Trophoblast cell (in vitro differentiated cells and primary cell): ENCODE data around the gene SHISA5.
A peak's percentile ranks its signal among the peaks of the same experiment; 100 is the strongest.

Source experiments
- DNase-seq, 2 donors: peaks; one replicate each; pipeline ENCODE4 v3.0.0-alpha.2; 2016
- H2AFZ ChIP-seq: 2 replicates; pipeline ENCODE4 v1.6.1; 2013; ENCODE audit warnings: low read length, moderate library complexity, mild to moderate bottlenecking; ENCODE audit not compliant: insufficient read depth, poor library complexity
- H2AK5ac ChIP-seq: 2 replicates; pipeline ENCODE4 v1.6.1; 2013; ENCODE audit warnings: mild to moderate bottlenecking, low read length
- H2BK120ac ChIP-seq: 2 replicates; pipeline ENCODE4 v1.6.1; 2013; ENCODE audit warnings: low read length, mild to moderate bottlenecking, moderate library complexity; ENCODE audit not compliant: insufficient read depth, poor library complexity
- H2BK12ac ChIP-seq: 2 replicates; pipeline ENCODE4 v1.6.1; 2013; ENCODE audit warnings: mild to moderate bottlenecking, low read length, moderate library complexity
- H2BK5ac ChIP-seq: 2 replicates; pipeline ENCODE4 v1.6.1; 2013; ENCODE audit warnings: low read length, low read depth, moderate library complexity, mild to moderate bottlenecking; ENCODE audit not compliant: poor library complexity
- H3K14ac ChIP-seq: 2 replicates; pipeline ENCODE4 v1.6.1; 2013; ENCODE audit warnings: mild to moderate bottlenecking, low read length
- H3K18ac ChIP-seq: 2 replicates; pipeline ENCODE4 v1.6.1; 2013; ENCODE audit warnings: mild to moderate bottlenecking, low read length
- H3K23ac ChIP-seq: 2 replicates; pipeline ENCODE4 v1.6.1; 2013; ENCODE audit warnings: low read length
- H3K27ac ChIP-seq: 2 replicates; pipeline ENCODE4 v1.5.1; 2013; ENCODE audit warnings: low read depth, mild to moderate bottlenecking, inconsistent platforms, low read length, moderate library complexity
- H3K27me3 ChIP-seq: 2 replicates; pipeline ENCODE4 v1.6.1; 2013; ENCODE audit warnings: inconsistent platforms, mild to moderate bottlenecking, low read length, moderate library complexity; ENCODE audit not compliant: insufficient read depth
- H3K36me3 ChIP-seq, 2 experiments: 1 replicate in 1 of 2; 2 replicates in 1 of 2; pipeline ENCODE4 v1.6.1; 2013; ENCODE audit warnings: low read length in 2 of 2, mild to moderate bottlenecking in 2 of 2, moderate library complexity in 1 of 2; ENCODE audit not compliant: insufficient read depth in 2 of 2, control insufficient read depth in 1 of 2
- H3K4ac ChIP-seq: 2 replicates; pipeline ENCODE4 v1.6.1; 2013; ENCODE audit warnings: low read depth, mild to moderate bottlenecking, low read length, moderate library complexity
- H3K4me1 ChIP-seq, 2 experiments: 1 replicate in 1 of 2; 2 replicates in 1 of 2; pipeline ENCODE4 v1.6.1; 2013; ENCODE audit warnings: low read length in 2 of 2, mild to moderate bottlenecking in 2 of 2, moderate library complexity in 1 of 2; ENCODE audit not compliant: insufficient read depth in 2 of 2, control insufficient read depth in 1 of 2
- H3K4me2 ChIP-seq: 2 replicates; pipeline ENCODE4 v1.6.1; 2013; ENCODE audit warnings: inconsistent platforms, mild to moderate bottlenecking, low read length, moderate library complexity
- H3K4me3 ChIP-seq: 2 replicates; pipeline ENCODE4 v1.5.1; 2013; ENCODE audit warnings: mild to moderate bottlenecking, low read depth, low read length, inconsistent platforms
- H3K79me1 ChIP-seq: one replicate; pipeline ENCODE4 v1.6.1; 2013; ENCODE audit warnings: low read length
- H3K79me2 ChIP-seq: 2 replicates; pipeline ENCODE4 v1.6.1; 2013; ENCODE audit warnings: low read length, mild to moderate bottlenecking; ENCODE audit not compliant: control insufficient read depth, insufficient read depth, poor library complexity
- H3K9ac ChIP-seq: 2 replicates; pipeline ENCODE4 v1.6.1; 2013; ENCODE audit warnings: mild to moderate bottlenecking, low read length
- H3K9me3 ChIP-seq: 2 replicates; pipeline ENCODE4 v1.6.1; 2013; ENCODE audit warnings: low read depth, mild to moderate bottlenecking, control low read depth, inconsistent platforms, low read length; ENCODE audit not compliant: insufficient read depth
- H4K12ac ChIP-seq: 2 replicates; pipeline ENCODE4 v1.6.1; 2013; ENCODE audit warnings: low read depth, mild to moderate bottlenecking, low read length, moderate library complexity
- H4K8ac ChIP-seq: 2 replicates; pipeline ENCODE4 v1.6.1; 2013; ENCODE audit warnings: low read depth, mild to moderate bottlenecking, low read length, moderate library complexity
- H4K91ac ChIP-seq: one replicate; pipeline ENCODE4 v1.6.1; 2013; ENCODE audit warnings: low read depth, mild to moderate bottlenecking, low read length, moderate library complexity
- WGBS: extraction: QIAGEN DNeasy Blood & Tissue Kit; methylation state at CpG from one replicate; pipeline ENCODE4 v1.1.7; 2013; ENCODE audit warnings: missing lambda C conversion rate; ENCODE audit not compliant: insufficient read length, insufficient coverage; ENCODE audit errors: extremely low coverage; 5-methylcytosine and 5-hydroxymethylcytosine counted together

SHISA5 gene

DNA sequence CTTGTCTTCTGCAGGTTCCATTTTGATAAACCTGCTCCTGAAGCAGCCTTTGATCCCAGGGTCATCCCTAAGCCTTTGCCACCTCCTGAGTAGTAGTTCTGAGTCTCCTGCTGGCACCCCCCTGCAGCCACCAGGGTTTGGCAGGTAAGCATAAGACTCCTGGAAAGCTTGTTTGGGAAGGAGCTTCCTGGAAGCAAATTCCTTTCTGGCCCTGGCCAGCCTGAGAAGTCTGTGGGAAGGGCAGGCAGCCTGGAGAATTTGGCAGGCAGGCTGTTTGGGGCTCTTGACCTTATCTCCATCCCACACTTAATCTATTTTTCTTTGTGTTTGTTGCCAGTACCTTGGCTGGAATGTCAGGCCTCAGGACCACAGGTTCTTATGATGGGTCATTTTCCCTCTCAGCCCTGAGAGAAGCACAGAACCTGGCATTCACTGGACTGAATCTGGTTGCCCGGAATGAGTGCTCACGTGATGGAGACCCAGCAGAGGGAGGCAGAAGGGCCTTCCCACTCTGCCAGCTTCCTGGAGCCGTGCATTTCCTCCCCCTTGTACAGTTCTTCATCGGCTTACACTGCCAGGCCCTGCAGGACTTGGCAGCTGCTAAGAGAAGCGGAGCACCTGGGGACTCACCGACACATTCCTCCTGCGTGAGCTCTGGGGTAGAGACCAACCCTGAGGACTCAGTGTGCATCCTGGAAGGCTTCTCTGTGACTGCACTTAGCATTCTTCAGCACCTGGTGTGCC lies 44.0 kb downstream of the SHISA5 start:
- Histone ChIP-seq H3K79me2 (no peaks in the 10 kb centered on the region), H3K79me1 (peaks cover 1% of the 10 kb centered on the region), H2AFZ (no peak overlapping the region), H4K91ac (no peak overlapping the region), H3K36me3 (peaks cover 35 to 55% of the 10 kb centered on the region in 2 experiments), H3K27ac (peak overlapping the region; percentile 52), H2BK12ac (no peak overlapping the region), H3K4me1 (peaks cover 8% of the 10 kb centered on the region in 2 experiments), H3K4me3 (no peak overlapping the region), H3K4ac (no peak overlapping the region), H3K18ac (no peak overlapping the region), H2BK5ac (no peak overlapping the region), H4K8ac (no peak overlapping the region), H2AK5ac (no peak overlapping the region), H2BK120ac (no peak overlapping the region), H3K14ac (no peak overlapping the region), H3K23ac (no peak overlapping the region), H4K12ac (no peak overlapping the region), H3K4me2 (no peak overlapping the region), H3K27me3 (no peaks in the 10 kb centered on the region), H3K9me3 (no peaks in the 10 kb centered on the region), H3K9ac (no peak overlapping the region)
- DNase-seq = no peak
- WGBS = no CpG with 5 or more reads among the region's 7 CpGs

DNA sequence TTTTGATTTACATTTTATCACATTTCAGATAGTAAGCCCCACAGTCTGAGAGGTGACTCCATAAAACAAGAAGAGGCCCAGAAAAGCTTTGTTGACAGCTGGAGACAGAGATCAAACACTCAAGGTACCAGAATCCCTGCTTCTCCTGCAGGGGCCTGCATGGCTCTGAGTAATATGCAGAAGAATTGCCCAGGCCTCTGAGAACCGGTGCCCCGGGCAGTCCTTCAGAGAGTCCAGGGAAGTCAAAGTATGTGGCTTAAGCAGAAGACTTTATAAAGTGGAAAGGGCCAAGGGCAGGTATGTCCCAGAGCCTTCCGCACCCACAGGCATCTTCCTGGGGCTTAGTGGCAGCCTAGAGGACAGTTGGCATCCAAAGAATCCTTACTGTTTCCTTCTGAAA lies 44.6 kb downstream of the SHISA5 start:
- H3K14ac ChIP-seq = no peak overlapping the region
- H2AK5ac ChIP-seq = no peak overlapping the region
- no peak overlapping the region for H2BK12ac ChIP-seq
- H3K4me1 ChIP-seq = peaks cover 8% of the 10 kb centered on the region in 2 experiments
- H3K4me3 ChIP-seq = no peak overlapping the region
- no CpG with 5 or more reads among the region's 3 CpGs for WGBS
- no peak overlapping the region for H2BK5ac ChIP-seq
- no peak overlapping the region for H2AFZ ChIP-seq
- no peak overlapping the region for H4K91ac ChIP-seq
- H3K36me3 ChIP-seq = peaks cover 30 to 51% of the 10 kb centered on the region in 2 experiments
- H2BK120ac ChIP-seq = no peak overlapping the region
- H4K8ac ChIP-seq = no peak overlapping the region
- H3K4me2 ChIP-seq = no peak overlapping the region
- H3K9ac ChIP-seq = no peak overlapping the region
- peak; percentile 97 for DNase-seq
- H3K27me3 ChIP-seq = no peaks in the 10 kb centered on the region
- no peak overlapping the region for H3K4ac ChIP-seq
- H3K79me1 ChIP-seq = peaks cover 1% of the 10 kb centered on the region
- H3K23ac ChIP-seq = no peak overlapping the region
- H3K18ac ChIP-seq = no peak overlapping the region
- no peak overlapping the region for H3K27ac ChIP-seq
- no peaks in the 10 kb centered on the region for H3K79me2 ChIP-seq
- no peak overlapping the region for H4K12ac ChIP-seq
- no peaks in the 10 kb centered on the region for H3K9me3 ChIP-seq

DNA sequence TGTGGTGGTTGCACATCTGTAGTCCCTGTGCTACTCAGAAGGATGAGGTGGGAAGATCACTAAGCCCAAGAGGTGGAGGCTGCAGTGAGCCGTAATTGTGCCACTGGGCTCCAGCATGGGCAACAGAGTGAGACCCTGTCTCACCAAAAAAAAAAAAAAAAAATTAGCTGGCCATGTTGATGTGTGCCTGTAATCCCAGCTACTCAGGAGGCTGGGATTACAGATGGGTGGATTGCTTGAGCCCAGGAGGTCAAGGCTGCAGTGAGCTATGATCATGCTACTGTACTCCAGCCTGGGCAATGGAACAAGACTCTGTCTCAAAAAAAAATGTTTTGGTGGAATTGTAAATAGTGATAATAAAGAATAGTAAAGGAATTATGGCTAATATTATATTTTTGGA lies 47.5 kb downstream of the SHISA5 start:
- H3K4me3 ChIP-seq = no peak overlapping the region
- no peak overlapping the region for H2AFZ ChIP-seq
- no peak overlapping the region for H2BK120ac ChIP-seq
- no peak overlapping the region for H4K8ac ChIP-seq
- no peak overlapping the region for H3K27ac ChIP-seq
- no peak overlapping the region for H2BK5ac ChIP-seq
- no peak overlapping the region for H2BK12ac ChIP-seq
- H3K36me3 ChIP-seq = peaks cover 35 to 57% of the 10 kb centered on the region in 2 experiments
- no peak for DNase-seq
- no peak overlapping the region for H3K4ac ChIP-seq
- H3K4me1 ChIP-seq = peaks cover 8% of the 10 kb centered on the region in 2 experiments
- H4K91ac ChIP-seq = no peak overlapping the region
- no peaks in the 10 kb centered on the region for H3K9me3 ChIP-seq
- no CpG with 5 or more reads among the region's 1 CpG for WGBS
- H3K9ac ChIP-seq = no peak overlapping the region
- H3K79me2 ChIP-seq = no peaks in the 10 kb centered on the region
- no peak overlapping the region for H2AK5ac ChIP-seq
- peaks cover 1% of the 10 kb centered on the region for H3K79me1 ChIP-seq
- no peak overlapping the region for H3K18ac ChIP-seq
- no peak overlapping the region for H3K4me2 ChIP-seq
- H3K14ac ChIP-seq = no peak overlapping the region
- H3K23ac ChIP-seq = no peak overlapping the region
- no peak overlapping the region for H4K12ac ChIP-seq
- H3K27me3 ChIP-seq = no peaks in the 10 kb centered on the region

DNA sequence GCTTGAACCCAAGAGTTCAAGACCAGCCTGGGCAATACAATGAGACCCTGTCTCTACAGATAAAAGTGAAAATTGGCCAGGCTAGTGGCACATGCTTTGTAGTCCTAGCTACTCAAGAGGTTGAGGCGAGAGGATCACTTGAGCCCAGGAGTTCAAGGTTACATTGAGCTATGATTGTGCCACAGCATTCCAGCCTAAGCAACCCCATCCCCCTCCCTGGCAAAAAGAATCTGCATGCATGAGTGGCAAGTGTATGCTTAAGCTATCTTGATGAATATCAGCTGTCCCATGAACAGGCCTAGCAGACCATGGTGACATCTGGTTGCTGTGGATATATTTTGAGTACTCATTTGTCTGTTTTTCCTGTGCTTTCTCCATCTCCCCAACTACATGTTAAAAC lies 52.7 kb downstream of the SHISA5 start:
- Histone ChIP-seq H3K4me2 (no peak overlapping the region), H3K9ac (no peak overlapping the region), H4K8ac (no peak overlapping the region), H4K12ac (no peak overlapping the region), H2AK5ac (no peak overlapping the region), H3K79me2 (no peaks in the 10 kb centered on the region), H3K4me1 (peaks cover 3 to 5% of the 10 kb centered on the region in 2 experiments), H3K27ac (no peak overlapping the region), H3K79me1 (peaks cover 1% of the 10 kb centered on the region), H3K18ac (no peak overlapping the region), H3K9me3 (no peaks in the 10 kb centered on the region), H3K36me3 (peaks cover 17 to 29% of the 10 kb centered on the region in 2 experiments), H2BK12ac (no peak overlapping the region), H4K91ac (no peak overlapping the region), H2BK5ac (no peak overlapping the region), H3K14ac (no peak overlapping the region), H3K27me3 (no peaks in the 10 kb centered on the region), H3K4me3 (no peak overlapping the region), H2BK120ac (no peak overlapping the region), H2AFZ (no peak overlapping the region), H3K23ac (no peak overlapping the region), H3K4ac (no peak overlapping the region)
- WGBS = no CpG with 5 or more reads among the region's 1 CpG
- DNase-seq = no peak
